ENCODE data around the gene SGSM2. TPM values are rescaled to one million over a fixed set of nuclear protein-coding genes. Genes with fewer than 3 reads are reported as not detected.

Gene SGSM2
- total RNA-seq, 2 donors from 2014 or later: 35.2 to 43.4 TPM

- ATAC-seq (replicated peaks): no peak
- Mint-ChIP-seq H3K27ac (no peak overlapping the region), H3K36me3 (ENCODE audit: low read depth) (peaks cover 62% of the 10 kb centered on the region), H3K27me3 (no peaks in the 10 kb centered on the region), H3K4me1 (no peaks in the 10 kb centered on the region), H3K4me3 (no peak overlapping the region), H3K9me3 (no peaks in the 10 kb centered on the region)
Observed at GRCh38 chr17:2420176-2420575, 82.9 kb downstream of the SGSM2 start.

GRCh38 chr17:2421315-2422147 lies 84.2 kb downstream of the SGSM2 start:
- H3K4me3 Mint-ChIP-seq: no peak overlapping the region
- no peaks in the 10 kb centered on the region for H3K9me3 Mint-ChIP-seq
- no peak for ATAC-seq (replicated peaks)
- no peaks in the 10 kb centered on the region for H3K4me1 Mint-ChIP-seq
- H3K27ac Mint-ChIP-seq: no peak overlapping the region
- H3K27me3 Mint-ChIP-seq: no peaks in the 10 kb centered on the region
- peaks cover 72% of the 10 kb centered on the region for H3K36me3 Mint-ChIP-seq (ENCODE audit: low read depth)

GRCh38 chr17:2423271-2423670 lies 86.0 kb downstream of the SGSM2 start:
- Mint-ChIP-seq H3K9me3 (no peaks in the 10 kb centered on the region), H3K27ac (no peak overlapping the region), H3K4me3 (no peak overlapping the region), H3K27me3 (no peaks in the 10 kb centered on the region), H3K4me1 (no peaks in the 10 kb centered on the region), H3K36me3 (ENCODE audit: low read depth) (peaks cover 80% of the 10 kb centered on the region)
- ATAC-seq (replicated peaks): no peak

DNA sequence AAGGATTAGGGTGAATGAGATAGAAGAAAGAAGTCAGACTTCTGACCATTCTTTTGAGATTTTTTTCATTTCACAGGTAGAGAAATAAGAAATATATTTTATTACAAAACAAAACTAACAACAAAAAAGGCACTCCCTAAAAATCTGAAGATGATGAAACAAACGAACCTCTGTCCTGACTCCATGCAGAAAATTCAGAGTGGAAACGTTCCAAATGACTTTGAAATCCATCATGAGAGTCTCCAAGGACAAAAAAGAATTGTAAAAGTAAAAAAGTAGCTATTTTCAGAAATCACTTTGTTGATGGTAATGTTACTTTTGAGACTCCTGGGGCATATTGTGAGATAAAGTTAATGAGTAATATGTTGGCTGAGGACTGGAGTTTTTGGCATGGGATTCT lies 89.9 kb downstream of the SGSM2 start:
- peaks cover 49% of the 10 kb centered on the region for H3K36me3 Mint-ChIP-seq (ENCODE audit: low read depth)
- ATAC-seq (replicated peaks): no peak
- H3K4me3 Mint-ChIP-seq: no peak overlapping the region
- no peaks in the 10 kb centered on the region for H3K27me3 Mint-ChIP-seq
- H3K27ac Mint-ChIP-seq: no peak overlapping the region
- H3K9me3 Mint-ChIP-seq: no peaks in the 10 kb centered on the region
- H3K4me1 Mint-ChIP-seq: no peaks in the 10 kb centered on the region

DNA sequence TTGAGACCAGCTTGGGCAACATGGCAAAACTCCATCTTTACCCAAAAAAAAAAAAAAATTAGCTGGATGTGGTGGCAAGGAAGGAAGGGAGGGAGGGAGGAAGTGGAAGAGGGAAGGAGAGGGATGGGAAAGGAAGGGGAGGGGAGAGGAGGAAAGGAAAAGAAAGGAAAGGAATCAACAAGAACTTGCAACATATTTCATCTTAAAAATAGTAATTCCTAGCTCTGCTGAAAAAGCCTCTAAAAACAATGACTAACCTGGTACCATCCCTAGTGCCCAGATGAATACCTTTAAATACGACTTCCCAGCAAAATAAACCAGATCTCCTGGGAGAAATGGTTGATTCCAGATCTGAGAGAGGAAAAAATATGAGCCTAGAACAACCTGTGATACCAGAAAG lies 90.6 kb downstream of the SGSM2 start:
- Mint-ChIP-seq H3K4me3 (no peak overlapping the region), H3K9me3 (no peaks in the 10 kb centered on the region), H3K36me3 (ENCODE audit: low read depth) (peaks cover 52% of the 10 kb centered on the region), H3K27me3 (no peaks in the 10 kb centered on the region), H3K27ac (peak overlapping the region; percentile 23), H3K4me1 (peaks cover 2% of the 10 kb centered on the region)
- no peak for ATAC-seq (replicated peaks)

Other genes starting within 250 kb of the SGSM2 start
- gene SMG6, start 33.7 kb upstream of the SGSM2 start, total RNA-seq: 10 to 100 TPM; 39.0 to 52.8 TPM
- 10 to 100 TPM; 11.8 to 19.1 TPM for gene SRR, start 33.6 kb upstream of the SGSM2 start, total RNA-seq
- 10 to 100 TPM; 48.8 to 77.1 TPM for gene TSR1, start 1.0 kb upstream of the SGSM2 start, total RNA-seq
- 10 to 100 TPM; 28.7 to 33.2 TPM for gene MNT, start 63.6 kb downstream of the SGSM2 start, total RNA-seq
- gene METTL16, start 174.4 kb downstream of the SGSM2 start, total RNA-seq: 10 to 100 TPM; 35.8 to 49.9 TPM

Data from activated T-helper 17 cell treated with anti-CD3 and anti-CD28 coated beads, Interleukin-2, amount 50 U/mL, for 72 hours (primary cell).